Measurements from ENCODE around the gene MAN2B2.

MAN2B2 gene

GRCh38 chr4:6595897-6596537, 21.0 kb downstream of the MAN2B2 start:
- peak; percentile 39 for DNase-seq

- DNase-seq, result no peak
Measured at GRCh38 chr4:6596948-6597347, 22.0 kb downstream of the MAN2B2 start.

GRCh38 chr4:6598127-6598526, 23.1 kb downstream of the MAN2B2 start:
- no peak for DNase-seq

- DNase-seq, result no peak
Measured at GRCh38 chr4:6598641-6599040, 23.7 kb downstream of the MAN2B2 start.

GRCh38 chr4:6601661-6602250, 26.8 kb downstream of the MAN2B2 start:
- no peak for DNase-seq

- DNase-seq, result no peak
Measured at GRCh38 chr4:6602289-6602688, 27.3 kb downstream of the MAN2B2 start.

GRCh38 chr4:6603128-6603527, 28.1 kb downstream of the MAN2B2 start:
- DNase-seq, result no peak

GRCh38 chr4:6605114-6605513, 30.1 kb downstream of the MAN2B2 start:
- DNase-seq, result no peak

GRCh38 chr4:6605605-6606004, 30.6 kb downstream of the MAN2B2 start:
- DNase-seq, result no peak

- no peak for DNase-seq
Measured at GRCh38 chr4:6606465-6607235, 31.7 kb downstream of the MAN2B2 start.

GRCh38 chr4:6607368-6608055, 32.5 kb downstream of the MAN2B2 start:
- DNase-seq, result no peak

GRCh38 chr4:6608758-6609414, 33.9 kb downstream of the MAN2B2 start:
- DNase-seq, result peak; percentile 14

GRCh38 chr4:6609415-6610079, 34.6 kb downstream of the MAN2B2 start:
- DNase-seq, result no peak

- DNase-seq, result no peak
Measured at GRCh38 chr4:6610856-6611430, 36.0 kb downstream of the MAN2B2 start.

GRCh38 chr4:6612961-6613675, 38.1 kb downstream of the MAN2B2 start:
- no peak for DNase-seq

GRCh38 chr4:6613676-6614651, 39.0 kb downstream of the MAN2B2 start:
- no peak for DNase-seq

GRCh38 chr4:6614701-6615230, 39.8 kb downstream of the MAN2B2 start:
- DNase-seq, result no peak

GRCh38 chr4:6616087-6616995, 41.4 kb downstream of the MAN2B2 start:
- DNase-seq, result no peak

GRCh38 chr4:6617246-6617645, 42.3 kb downstream of the MAN2B2 start:
- no peak for DNase-seq
